ENCODE results near the gene POU6F2. TPM values are rescaled to one million over a fixed set of nuclear protein-coding genes. Genes with fewer than 3 reads are reported as not detected.

Gene POU6F2
- total RNA-seq, 1 experiment from 2014 or later: 0.27 TPM

DNA sequence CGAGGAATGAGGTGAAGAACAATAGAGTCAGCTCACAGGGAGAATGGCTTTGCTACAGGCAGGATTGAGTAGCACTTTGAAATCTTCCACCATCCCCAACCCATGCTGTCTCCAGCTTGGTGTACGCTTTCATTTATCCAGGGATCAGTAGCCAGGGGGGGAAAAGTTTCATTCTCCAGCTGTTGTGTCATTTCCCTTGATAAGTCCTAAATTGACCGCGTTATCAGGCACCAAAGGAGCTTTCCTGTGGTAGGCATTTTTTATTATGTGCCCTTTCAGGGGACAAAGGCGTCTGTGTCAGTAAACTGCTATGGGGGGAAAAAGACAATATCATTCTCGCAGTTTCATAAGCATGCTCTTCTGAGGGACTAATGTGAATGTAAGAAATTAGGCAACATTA, 481.9 kb downstream of the POU6F2 start:
- no peak overlapping the region for H3K9ac ChIP-seq (ENCODE audit: low read length)
- H2AFZ ChIP-seq (ENCODE audit: low read depth, low read length, poor library complexity, severe bottlenecking): no peak overlapping the region
- no TSS peak for BruUV-seq (replicated peaks)
- no peaks in the 10 kb centered on the region for H3K36me3 ChIP-seq (ENCODE audit: control insufficient read depth in 1 of 2, insufficient read depth in 2 of 2, low read length in 2 of 2)
- H3K79me2 ChIP-seq (ENCODE audit: insufficient read depth, low read length): no peaks in the 10 kb centered on the region
- POLR2A ChIA-PET: no interaction called here
- H3K4me3 ChIP-seq (replicated peaks in 1 of 2; ENCODE audit: low read depth in 1 of 2, low read length in 2 of 2): no peak overlapping the region
- H3K9me2 ChIP-seq (ENCODE audit: insufficient read depth): no peaks in the 10 kb centered on the region
- H4K20me1 ChIP-seq (ENCODE audit: insufficient read depth): no peaks in the 10 kb centered on the region
- no peak for ATAC-seq
- CTCF ChIA-PET: no interaction called here
- RAD21 ChIA-PET (ENCODE audit: low non-redundant PET in 1 of 2, low total read pairs in 2 of 2, uncharacterized antibody in 2 of 2, unreplicated experiment in 2 of 2): no interaction called here
- H3K27ac ChIP-seq (ENCODE audit: low read depth, low read length): no peak overlapping the region
- intact Hi-C loops (cut with micrococcal nuclease): no loop called here
- no peak overlapping the region for H3K4me2 ChIP-seq (ENCODE audit: low read length)
- no peaks in the 10 kb centered on the region for H3K9me3 ChIP-seq (ENCODE audit: control insufficient read depth in 1 of 2, insufficient read depth in 1 of 2, low read depth in 1 of 2, low read length in 2 of 2)
- DNase-seq (ENCODE audit: low read depth, low spot score): no peak
- H3K4me1 ChIP-seq (ENCODE audit: control insufficient read depth in 1 of 2, insufficient read depth in 2 of 2, low read length in 2 of 2): no peaks in the 10 kb centered on the region
- TF ChIP-seq RAD21 (IDR thresholded peaks at IDR 0.05; ENCODE audit: low read depth) (no peak), MAX (IDR thresholded peaks at IDR 0.05) (no peak), ZNF274 (IDR thresholded peaks at IDR 0.05; ENCODE audit: low read depth, low read length) (no peak), ZBTB33 (IDR thresholded peaks at IDR 0.05; ENCODE audit: extremely low read depth, insufficient replicate concordance, low read length) (no peak), SP1 (IDR thresholded peaks at IDR 0.05; ENCODE audit: low read depth) (no peak), SRF (IDR thresholded peaks at IDR 0.05; ENCODE audit: low read depth) (no peak), ELF1 (IDR thresholded peaks at IDR 0.05; ENCODE audit: borderline replicate concordance, low read depth) (no peak), FOSL1 (IDR thresholded peaks at IDR 0.05; ENCODE audit: low read depth) (no peak), EZH2phosphoT487 (IDR thresholded peaks at IDR 0.05; ENCODE audit: borderline replicate concordance) (no peak), CBX3 (IDR thresholded peaks at IDR 0.05; ENCODE audit: low read depth) (no peak), ZFX (IDR thresholded peaks at IDR 0.05) (no peak), TCF7L2 (IDR thresholded peaks at IDR 0.05; ENCODE audit: borderline replicate concordance, extremely low read depth, insufficient read depth, insufficient read length) (no peak), POLR2AphosphoS5 (IDR thresholded peaks at IDR 0.05; ENCODE audit: low read depth, low read length) (no peak)
- TF ChIP-seq, protein P1, sequence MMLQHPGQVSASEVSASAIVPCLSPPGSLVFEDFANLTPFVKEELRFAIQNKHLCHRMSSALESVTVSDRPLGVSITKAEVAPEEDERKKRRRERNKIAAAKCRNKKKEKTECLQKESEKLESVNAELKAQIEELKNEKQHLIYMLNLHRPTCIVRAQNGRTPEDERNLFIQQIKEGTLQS (IDR thresholded peaks at IDR 0.05): no peak
- TF ChIP-seq, protein P2, sequence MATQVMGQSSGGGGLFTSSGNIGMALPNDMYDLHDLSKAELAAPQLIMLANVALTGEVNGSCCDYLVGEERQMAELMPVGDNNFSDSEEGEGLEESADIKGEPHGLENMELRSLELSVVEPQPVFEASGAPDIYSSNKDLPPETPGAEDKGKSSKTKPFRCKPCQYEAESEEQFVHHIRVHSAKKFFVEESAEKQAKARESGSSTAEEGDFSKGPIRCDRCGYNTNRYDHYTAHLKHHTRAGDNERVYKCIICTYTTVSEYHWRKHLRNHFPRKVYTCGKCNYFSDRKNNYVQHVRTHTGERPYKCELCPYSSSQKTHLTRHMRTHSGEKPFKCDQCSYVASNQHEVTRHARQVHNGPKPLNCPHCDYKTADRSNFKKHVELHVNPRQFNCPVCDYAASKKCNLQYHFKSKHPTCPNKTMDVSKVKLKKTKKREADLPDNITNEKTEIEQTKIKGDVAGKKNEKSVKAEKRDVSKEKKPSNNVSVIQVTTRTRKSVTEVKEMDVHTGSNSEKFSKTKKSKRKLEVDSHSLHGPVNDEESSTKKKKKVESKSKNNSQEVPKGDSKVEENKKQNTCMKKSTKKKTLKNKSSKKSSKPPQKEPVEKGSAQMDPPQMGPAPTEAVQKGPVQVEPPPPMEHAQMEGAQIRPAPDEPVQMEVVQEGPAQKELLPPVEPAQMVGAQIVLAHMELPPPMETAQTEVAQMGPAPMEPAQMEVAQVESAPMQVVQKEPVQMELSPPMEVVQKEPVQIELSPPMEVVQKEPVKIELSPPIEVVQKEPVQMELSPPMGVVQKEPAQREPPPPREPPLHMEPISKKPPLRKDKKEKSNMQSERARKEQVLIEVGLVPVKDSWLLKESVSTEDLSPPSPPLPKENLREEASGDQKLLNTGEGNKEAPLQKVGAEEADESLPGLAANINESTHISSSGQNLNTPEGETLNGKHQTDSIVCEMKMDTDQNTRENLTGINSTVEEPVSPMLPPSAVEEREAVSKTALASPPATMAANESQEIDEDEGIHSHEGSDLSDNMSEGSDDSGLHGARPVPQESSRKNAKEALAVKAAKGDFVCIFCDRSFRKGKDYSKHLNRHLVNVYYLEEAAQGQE (IDR thresholded peaks at IDR 0.05; ENCODE audit: low read depth): no peak
- no peaks in the 10 kb centered on the region for H3K27me3 ChIP-seq (ENCODE audit: insufficient read depth, low read length)
